Occipital lobe (tissue), 2 donors: ENCODE data around the gene ANKS1A. TPM values are rescaled to one million over a fixed set of nuclear protein-coding genes. Genes with fewer than 3 reads are reported as not detected.
"Not testable (repeated sequence)": the region's sequence is repeated elsewhere in the genome, so short reads cannot be mapped to it uniquely, and the experiment has no call there.

Source experiments
- DNase-seq: peaks from one replicate; lab custom pipeline; 2025; lab: John Stamatoyannopoulos, UW
- total RNA-seq: library from RNA; depleted of rRNA; stranded (reverse); fragments of >200 nt; gene quantifications from one replicate; pipeline ENCODE4 v1.2.3, GENCODE V29; 2014

ANKS1A gene, protein sequence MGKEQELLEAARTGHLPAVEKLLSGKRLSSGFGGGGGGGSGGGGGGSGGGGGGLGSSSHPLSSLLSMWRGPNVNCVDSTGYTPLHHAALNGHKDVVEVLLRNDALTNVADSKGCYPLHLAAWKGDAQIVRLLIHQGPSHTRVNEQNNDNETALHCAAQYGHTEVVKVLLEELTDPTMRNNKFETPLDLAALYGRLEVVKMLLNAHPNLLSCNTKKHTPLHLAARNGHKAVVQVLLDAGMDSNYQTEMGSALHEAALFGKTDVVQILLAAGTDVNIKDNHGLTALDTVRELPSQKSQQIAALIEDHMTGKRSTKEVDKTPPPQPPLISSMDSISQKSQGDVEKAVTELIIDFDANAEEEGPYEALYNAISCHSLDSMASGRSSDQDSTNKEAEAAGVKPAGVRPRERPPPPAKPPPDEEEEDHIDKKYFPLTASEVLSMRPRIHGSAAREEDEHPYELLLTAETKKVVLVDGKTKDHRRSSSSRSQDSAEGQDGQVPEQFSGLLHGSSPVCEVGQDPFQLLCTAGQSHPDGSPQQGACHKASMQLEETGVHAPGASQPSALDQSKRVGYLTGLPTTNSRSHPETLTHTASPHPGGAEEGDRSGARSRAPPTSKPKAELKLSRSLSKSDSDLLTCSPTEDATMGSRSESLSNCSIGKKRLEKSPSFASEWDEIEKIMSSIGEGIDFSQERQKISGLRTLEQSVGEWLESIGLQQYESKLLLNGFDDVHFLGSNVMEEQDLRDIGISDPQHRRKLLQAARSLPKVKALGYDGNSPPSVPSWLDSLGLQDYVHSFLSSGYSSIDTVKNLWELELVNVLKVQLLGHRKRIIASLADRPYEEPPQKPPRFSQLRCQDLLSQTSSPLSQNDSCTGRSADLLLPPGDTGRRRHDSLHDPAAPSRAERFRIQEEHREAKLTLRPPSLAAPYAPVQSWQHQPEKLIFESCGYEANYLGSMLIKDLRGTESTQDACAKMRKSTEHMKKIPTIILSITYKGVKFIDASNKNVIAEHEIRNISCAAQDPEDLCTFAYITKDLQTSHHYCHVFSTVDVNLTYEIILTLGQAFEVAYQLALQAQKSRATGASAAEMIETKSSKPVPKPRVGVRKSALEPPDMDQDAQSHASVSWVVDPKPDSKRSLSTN
- total RNA-seq, result 11.4 TPM

DNA sequence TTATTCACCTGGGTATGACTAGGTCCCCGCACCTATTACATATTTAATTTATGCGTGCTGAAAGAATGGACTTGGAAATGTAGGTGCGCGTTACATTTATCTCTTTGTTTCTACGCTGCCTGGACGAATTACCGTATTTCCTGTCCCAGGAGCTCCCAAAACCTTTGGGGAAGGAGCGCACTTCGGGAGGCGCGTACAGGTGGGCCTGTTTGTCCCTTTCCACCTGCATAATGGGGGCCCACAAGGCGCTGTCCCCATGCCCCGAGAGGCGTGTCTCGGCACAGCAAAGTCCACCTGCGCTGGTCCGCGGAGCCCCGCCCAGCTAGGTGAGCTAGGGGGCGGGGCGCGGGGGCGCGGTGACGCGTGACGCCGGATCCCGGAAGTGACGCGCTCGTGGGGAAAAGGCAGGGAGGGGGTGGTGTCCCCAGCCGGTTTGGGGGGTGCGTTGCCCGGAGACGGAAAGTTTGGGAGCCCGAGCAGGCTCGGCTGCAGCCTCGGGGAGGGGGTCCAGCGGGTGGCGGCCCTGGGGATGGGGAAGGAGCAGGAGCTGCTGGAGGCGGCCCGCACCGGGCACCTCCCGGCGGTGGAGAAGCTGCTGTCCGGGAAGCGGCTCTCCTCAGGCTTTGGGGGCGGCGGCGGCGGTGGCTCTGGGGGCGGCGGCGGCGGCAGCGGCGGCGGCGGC is at the start of gene ANKS1A:
Gene ANKS1A (plus strand): TSS at position 382 of the 682 bp plus-strand sequence. CDS start 148 bp downstream, at position 530.
- peak; percentile 79 for DNase-seq

DNA sequence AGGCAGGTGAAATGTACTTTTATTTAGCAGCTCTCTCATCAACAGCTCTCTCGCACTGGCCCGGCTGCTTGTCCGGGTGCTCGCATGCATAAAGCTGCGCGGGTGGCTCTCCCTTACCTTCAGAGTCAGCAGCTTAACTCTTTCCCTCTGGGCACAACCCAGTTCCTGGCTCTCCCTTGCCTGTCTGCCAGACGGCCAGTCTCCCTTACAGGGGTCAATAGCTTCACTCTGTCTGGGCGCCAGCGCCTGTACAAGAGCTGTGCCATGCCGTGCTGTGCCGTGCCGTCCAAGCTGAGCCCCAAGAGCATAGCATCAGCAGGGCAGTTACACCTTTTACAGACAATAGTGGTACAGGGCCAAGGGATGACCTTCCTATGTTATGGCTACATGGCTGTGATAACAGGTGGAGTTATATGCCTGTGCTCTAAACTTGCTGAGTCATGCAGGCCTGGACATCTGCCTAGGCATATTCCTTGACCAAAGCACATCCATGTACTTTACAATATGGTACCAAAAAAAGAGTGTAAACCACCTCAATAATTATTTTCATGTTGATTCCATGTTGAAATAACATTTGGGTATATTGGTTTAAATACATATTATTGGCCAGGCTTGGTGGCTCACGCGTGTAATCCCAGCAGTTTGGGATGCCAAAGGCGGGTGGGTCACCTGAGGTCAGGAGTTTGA is 49.2 kb upstream of the ANKS1A start:
- no peak for DNase-seq

GRCh38 chr6:34849066-34849465 is 40.0 kb upstream of the ANKS1A start:
- not testable (repeated sequence) for DNase-seq

- DNase-seq, result no peak
Observed at GRCh38 chr6:34851361-34851760, 37.7 kb upstream of the ANKS1A start.

DNA sequence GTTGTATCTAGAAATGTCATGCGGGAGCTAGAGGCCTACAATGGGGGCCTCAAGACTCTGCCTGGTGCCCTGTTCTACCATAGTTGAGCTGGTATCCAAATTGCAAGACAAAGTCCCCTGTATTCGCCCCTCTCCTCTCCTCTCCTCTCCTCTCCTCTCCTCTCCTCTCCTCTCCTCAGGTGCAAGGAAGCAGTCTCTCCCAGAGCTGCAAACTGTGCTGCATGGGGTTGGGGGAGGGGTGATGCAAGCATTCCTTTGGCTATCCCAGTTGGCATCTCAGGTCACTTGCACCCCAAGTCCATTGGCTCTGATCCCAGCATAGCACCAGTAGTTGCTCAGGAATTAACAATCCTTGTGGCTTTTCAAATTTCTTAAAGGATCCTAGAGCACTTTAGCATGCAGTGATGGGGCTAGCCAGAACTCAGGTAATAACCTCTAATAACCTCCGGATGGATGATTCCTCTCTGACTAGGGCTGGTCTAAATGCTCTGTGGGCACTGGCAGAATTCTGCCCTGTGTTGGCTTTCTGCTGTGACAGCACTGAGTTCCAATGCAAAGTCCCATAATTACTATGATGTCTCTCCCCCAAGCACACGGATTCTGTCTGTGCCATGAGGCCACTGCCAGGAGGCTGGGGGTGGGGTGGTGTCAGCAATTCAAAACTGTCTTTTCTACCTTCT is 36.5 kb upstream of the ANKS1A start:
- DNase-seq, result no peak

DNA sequence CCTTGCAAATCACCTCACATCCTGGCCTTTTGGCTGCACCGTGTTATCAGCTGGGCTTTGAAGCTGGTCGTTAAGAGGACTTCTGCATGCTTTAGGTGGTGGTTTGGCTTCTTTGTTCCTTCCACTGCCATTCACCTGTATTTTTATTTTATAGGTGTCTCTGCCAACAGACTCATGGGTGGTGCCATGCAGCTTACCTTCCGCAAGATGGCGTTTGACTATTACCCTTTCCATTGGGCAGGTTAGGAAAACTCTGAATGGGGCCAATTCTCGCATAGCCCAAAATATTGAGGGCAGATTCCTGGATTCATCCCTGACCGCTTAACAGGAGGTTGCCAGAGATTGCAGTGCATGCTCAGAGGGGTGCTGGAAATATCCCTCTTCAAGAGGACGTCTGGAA is 33.6 kb upstream of the ANKS1A start:
- DNase-seq, result no peak

DNA sequence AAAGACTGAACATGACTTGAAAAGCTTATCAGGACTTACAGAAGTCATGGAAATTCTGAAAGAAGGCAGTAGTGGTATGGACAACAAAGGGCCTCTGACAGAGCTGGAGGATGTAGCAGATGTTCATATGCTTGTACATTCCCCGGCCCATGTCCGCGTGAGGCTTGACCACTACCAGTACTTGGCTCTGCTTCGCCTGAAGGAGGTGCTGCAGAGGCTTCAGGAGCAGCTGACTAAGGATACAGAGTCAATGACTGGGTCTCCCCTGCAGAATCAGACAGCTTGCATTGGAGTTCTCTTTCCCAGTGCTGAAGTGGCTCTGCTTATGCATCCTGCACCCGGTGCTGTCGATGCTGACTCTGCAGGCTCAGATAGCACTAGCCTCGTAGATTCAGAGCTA is 30.4 kb upstream of the ANKS1A start:
- DNase-seq, result no peak

DNA sequence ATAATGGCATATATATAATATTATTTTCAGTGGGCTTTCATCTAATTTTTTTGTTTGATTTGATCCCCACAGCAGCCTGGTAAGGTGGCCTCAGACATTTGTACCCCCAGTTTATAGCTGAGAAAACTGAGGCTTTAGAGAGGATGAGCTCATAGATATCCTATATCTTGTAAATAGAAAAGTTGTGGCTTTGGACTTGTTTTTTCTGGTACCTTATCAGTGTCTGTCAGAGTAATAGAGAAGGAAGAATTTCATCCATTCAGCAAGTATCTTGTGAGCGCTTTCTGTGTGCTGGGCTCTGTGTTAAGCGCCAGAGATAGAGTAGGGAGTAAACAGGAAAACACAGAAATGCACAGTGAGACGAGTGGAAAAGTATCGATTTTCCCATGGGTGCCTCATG is 29.1 kb upstream of the ANKS1A start:
- no peak for DNase-seq

GRCh38 chr6:34860776-34861175 is 28.3 kb upstream of the ANKS1A start:
- no peak for DNase-seq

DNA sequence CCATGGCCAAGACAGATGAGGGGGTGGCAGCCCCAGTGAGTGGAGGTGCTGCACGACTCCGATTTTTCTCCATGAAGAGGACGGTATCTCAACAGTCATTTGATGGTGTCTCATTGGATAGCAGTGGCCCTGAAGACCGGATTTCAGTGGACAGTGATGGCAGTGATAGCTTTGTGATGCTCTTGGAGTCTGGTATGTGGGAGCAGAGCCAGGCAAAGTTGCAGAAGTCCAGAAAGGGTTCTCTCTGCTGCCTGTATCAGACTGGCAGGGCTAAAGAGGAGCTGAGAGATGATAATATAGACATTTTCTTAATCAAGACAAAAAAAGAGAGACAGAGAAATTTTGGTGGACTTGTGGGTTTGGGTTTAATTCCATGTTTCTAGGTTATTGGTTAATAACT is 25.0 kb upstream of the ANKS1A start:
- DNase-seq, result no peak

DNA sequence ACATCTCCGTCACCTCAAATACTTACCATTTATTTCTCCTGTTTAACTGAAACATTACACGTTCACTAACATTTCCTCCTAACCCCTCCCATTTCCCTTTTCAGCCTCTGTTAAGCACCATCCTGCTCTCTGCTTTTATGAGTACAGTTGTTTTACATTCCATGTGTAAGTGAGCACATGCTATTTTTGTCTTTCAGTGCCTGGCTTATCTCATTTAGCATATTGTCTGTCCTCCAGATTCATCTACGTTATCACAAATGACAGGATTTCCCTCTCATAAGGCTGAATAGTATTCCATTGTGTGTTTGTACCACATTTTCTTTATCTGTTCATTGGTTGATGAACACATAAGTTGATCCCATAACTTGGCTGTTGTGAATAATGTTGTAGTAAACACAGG is 23.9 kb upstream of the ANKS1A start:
- DNase-seq, result no peak

DNA sequence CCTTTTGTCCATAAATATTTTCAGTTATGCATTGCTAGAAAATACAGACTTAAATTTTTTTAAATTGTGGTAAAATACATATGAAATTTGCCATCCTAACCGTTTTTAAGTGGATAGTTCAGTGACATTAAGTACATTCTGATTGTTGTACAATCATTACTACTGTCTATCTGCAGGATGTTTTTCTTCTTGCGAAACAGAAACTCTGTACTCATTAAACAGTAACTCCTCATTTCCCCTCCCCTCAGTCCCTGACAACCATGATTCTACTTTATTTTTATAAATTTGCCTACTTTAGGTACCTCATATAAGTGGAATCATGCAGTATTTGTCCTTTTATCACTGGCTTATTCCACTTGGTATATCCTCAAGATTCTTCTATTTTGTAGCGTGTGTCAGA is 22.5 kb upstream of the ANKS1A start:
- DNase-seq, result no peak

DNA sequence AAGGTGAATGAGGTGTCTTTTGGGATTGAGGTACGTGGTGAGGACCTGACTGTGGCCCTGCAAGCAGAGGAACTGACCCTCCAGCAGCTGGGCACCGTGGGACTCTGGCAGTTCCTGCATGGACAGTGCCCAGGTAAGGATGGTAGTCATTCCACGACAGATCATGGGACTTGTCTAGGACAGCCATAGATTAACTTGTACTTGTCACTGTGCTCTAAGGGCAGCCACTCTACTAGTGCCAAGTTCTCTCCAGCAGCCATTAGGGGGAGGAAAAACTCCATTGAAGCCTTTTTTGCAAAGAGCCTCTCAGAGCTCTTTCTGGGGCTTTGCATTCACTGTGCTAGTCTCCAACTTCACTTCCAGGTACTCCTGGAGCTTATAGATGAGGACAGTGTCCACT is 21.6 kb upstream of the ANKS1A start:
- DNase-seq, result no peak

DNA sequence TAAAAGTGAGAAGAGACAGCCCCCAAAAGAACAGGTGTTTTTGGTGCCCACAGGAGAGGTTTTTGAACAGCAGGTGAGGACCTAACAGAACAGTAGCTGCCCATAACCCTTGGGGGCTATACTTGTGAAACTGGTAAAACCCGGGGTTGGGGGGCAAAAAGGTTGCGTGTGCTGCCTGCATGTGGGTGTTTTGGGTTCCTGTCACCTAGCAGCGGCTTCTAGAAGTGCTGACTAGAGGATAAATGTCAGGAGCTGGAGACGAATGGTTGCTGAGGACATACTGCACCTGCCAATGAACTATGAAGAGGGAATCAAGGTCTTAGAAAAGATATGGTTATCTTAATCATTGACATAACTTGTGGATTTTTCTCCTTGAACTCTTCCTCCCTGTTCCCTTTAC is 17.2 kb upstream of the ANKS1A start:
- DNase-seq, result no peak

GRCh38 chr6:34872332-34872731 is 16.7 kb upstream of the ANKS1A start:
- DNase-seq, result no peak

- no peak for DNase-seq
Observed at GRCh38 chr6:34875292-34876213, 13.5 kb upstream of the ANKS1A start.

- DNase-seq, result no peak
Observed at GRCh38 chr6:34876472-34876871, 12.6 kb upstream of the ANKS1A start.

GRCh38 chr6:34877259-34877658 is 11.8 kb upstream of the ANKS1A start:
- DNase-seq, result no peak

DNA sequence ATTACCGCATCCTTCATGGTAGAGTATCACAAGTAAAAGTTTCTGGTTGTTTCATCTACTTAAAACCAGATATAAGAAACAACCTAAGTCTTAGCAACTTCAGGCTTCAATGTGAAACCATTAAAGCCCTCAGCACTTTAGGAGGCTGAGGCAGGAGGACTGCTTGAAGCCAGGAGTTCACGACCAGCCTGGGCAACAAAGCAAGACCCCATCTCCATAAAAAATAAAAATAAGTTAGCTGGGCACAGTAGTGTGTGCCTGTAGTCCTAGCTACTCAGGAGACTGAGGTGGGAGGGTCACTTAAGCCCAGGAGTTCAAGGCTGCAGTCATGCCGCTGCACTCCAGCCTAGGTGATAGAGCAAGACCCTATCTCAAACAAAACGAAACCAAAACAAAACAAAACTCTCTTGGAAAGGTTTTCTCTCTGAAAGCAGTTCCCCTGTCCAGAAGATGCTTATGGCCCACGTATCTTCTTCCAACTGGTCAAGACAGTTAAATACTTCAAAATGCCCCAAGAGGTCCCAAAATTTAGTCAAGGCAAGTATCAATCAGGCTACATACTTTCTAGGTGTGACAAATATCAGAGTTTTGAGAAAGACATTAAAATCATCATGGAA is 11.1 kb upstream of the ANKS1A start:
- DNase-seq, result no peak
